AG08395 (cell line): ENCODE results near the gene PCDHA12.
A peak's percentile ranks its signal among the peaks of the same experiment; 100 is the strongest.
"Not testable (repeated sequence)": the region's sequence is repeated elsewhere in the genome, so short reads cannot be mapped to it uniquely, and the experiment has no call there.

Source experiments
- DNase-seq: peaks from one replicate; pipeline ENCODE4 v3.0.0; 2012; ENCODE audit warnings: mixed read lengths, low spot score

Gene PCDHA12, protein sequence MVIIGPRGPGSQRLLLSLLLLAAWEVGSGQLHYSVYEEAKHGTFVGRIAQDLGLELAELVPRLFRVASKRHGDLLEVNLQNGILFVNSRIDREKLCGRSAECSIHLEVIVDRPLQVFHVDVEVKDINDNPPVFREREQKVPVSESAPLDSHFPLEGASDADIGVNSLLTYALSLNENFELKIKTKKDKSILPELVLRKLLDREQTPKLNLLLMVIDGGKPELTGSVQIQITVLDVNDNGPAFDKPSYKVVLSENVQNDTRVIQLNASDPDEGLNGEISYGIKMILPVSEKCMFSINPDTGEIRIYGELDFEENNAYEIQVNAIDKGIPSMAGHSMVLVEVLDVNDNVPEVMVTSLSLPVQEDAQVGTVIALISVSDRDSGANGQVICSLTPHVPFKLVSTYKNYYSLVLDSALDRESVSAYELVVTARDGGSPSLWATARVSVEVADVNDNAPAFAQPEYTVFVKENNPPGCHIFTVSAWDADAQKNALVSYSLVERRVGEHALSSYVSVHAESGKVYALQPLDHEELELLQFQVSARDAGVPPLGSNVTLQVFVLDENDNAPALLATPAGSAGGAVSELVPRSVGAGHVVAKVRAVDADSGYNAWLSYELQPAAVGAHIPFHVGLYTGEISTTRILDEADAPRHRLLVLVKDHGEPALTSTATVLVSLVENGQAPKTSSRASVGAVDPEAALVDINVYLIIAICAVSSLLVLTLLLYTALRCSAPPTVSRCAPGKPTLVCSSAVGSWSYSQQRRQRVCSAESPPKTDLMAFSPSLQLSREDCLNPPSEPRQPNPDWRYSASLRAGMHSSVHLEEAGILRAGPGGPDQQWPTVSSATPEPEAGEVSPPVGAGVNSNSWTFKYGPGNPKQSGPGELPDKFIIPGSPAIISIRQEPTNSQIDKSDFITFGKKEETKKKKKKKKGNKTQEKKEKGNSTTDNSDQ

DNA sequence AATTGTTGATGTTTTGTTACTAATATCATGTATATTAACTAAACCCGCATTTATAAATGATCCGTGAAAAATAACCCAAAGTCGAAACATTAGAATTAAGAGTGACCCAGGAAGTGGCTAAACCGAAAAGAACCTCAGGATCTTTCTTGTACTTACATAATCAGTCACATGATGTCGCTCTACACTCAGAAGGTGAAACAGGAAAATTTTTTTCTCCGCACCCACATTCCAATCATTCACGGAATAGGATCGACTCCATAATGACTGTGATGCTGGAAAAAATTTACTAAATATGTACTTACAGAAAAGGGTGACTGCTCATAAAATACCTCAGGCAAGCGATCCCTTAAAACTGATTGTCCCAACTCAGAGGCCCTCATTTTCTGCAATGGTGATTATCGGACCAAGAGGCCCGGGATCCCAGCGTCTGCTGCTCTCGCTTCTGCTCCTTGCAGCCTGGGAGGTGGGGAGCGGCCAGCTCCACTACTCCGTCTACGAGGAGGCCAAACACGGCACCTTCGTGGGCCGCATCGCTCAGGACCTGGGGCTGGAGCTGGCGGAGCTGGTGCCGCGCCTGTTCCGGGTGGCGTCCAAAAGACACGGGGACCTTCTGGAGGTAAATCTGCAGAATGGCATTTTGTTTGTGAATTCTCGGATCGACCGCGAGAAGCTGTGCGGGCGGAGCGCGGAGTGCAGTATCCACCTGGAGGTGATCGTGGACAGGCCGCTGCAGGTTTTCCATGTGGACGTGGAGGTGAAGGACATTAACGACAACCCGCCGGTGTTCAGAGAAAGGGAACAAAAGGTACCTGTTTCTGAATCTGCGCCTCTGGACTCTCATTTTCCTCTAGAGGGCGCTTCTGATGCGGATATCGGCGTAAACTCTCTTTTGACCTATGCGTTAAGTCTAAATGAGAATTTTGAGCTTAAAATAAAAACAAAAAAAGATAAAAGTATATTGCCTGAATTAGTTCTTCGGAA is at the start of gene PCDHA12:
TSS of gene PCDHA12 (plus strand) at position 224 of the 981 bp plus-strand sequence. CDS start at position 389, 165 bp downstream.
- no peak for DNase-seq

DNA sequence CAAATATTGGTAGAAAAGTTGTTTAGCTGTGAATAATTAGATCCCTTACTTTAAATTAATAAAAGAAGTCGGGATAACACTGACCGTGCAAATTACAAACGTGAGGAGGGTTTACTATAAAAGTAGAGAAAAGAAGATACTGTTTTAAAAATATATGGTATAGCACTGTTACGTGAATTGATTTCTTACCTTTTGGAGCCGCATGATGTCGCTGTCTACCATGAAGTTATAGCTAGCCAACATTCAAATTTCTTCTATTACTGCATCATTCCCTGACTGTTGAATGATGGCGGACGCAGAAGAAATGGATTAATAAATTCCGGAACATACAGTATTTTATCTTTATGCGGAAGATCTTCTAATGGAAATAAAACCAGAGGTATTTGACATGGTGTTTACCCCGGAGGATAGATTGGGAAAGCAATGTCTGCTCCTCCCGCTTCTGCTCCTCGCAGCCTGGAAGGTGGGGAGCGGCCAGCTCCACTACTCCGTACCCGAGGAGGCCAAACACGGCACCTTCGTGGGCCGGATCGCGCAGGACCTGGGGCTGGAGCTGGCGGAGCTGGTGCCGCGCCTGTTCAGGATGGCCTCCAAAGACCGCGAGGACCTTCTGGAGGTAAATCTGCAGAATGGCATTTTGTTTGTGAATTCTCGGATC is 47.3 kb upstream of the PCDHA12 start, which contains the start of gene PCDHA6:
TSS of gene PCDHA6 (plus strand) at position 257 of the 658 bp plus-strand sequence. CDS start at position 389, 132 bp downstream.
- no peak for DNase-seq

DNA sequence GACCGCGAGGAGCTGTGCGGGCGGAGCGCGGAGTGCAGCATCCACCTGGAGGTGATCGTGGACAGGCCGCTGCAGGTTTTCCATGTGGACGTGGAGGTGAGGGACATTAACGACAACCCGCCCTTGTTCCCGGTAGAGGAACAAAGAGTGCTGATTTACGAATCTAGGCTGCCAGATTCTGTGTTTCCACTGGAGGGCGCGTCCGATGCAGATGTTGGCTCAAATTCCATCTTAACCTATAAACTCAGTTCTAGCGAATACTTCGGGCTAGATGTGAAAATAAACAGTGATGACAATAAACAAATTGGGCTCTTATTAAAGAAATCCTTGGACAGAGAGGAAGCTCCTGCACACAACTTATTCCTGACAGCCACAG is 46.8 kb upstream of the PCDHA12 start:
- DNase-seq: no peak

DNA sequence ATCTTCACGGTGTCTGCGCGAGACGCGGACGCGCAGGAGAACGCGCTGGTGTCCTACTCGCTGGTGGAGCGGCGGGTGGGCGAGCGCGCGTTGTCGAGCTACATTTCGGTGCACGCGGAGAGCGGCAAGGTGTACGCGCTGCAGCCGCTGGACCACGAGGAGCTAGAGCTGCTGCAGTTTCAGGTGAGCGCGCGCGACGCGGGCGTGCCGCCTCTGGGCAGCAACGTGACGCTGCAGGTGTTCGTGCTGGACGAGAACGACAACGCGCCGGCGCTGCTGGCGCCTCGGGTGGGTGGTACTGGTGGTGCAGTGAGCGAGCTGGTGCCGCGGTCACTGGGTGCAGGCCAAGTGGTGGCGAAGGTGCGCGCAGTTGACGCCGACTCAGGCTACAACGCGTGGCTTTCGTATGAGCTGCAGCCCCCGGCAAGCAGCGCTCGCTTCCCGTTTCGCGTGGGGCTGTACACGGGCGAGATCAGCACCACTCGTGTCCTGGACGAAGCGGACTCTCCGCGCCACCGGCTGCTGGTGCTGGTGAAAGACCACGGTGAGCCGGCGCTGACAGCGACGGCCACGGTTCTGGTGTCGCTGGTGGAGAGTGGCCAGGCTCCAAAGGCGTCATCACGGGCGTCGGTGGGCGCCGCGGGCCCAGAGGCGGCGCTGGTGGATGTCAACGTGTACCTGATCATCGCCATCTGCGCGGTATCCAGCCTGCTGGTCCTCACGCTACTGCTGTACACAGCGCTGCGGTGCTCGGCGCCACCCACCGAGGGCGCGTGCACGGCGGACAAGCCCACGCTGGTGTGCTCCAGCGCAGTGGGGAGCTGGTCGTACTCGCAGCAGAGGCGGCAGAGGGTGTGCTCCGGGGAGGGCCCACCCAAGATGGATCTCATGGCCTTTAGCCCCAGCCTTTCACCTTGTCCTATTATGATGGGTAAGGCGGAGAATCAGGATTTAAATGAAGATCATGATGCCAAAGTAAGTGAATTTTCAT is 45.3 kb upstream of the PCDHA12 start:
- DNase-seq: not testable (repeated sequence)

DNA sequence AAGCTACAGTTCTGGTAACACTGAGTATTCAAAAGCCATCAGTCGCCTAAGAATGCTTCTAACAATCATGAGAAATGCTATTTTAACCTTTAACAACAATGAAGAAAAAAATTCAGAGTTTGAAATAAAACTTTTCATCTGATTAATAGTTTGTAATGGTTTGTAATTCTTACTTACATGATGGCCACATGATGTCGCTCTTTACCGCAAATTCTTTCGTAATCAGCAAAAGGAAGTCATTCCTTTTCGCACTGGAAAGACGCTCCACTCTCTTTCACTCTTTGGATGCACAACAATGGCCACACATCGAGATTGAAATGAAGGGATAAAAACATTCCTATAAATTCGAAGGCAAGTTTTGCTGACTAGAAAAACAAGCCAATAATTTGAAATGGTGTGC is 41.1 kb upstream of the PCDHA12 start, which contains the start of gene PCDHA7:
TSS of gene PCDHA7 (plus strand) at position 277 of the 400 bp plus-strand sequence. CDS start at position 392, 115 bp downstream.
- DNase-seq: peak; percentile 16

DNA sequence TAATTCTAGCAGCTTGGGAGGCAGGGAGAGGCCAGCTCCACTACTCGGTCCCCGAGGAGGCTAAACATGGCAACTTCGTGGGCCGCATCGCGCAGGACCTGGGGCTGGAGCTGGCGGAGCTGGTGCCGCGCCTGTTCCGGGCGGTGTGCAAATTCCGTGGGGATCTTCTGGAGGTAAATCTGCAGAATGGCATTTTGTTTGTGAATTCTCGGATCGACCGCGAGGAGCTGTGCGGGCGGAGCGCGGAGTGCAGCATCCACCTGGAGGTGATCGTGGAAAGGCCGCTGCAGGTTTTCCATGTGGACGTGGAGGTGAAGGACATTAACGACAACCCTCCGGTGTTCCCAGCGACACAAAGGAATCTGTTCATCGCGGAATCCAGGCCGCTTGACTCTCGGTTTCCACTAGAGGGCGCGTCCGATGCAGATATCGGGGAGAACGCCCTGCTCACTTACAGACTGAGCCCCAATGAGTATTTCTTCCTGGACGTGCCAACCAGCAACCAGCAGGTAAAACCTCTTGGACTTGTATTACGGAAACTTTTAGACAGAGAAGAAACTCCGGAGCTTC is 40.6 kb upstream of the PCDHA12 start:
- not testable (repeated sequence) for DNase-seq

DNA sequence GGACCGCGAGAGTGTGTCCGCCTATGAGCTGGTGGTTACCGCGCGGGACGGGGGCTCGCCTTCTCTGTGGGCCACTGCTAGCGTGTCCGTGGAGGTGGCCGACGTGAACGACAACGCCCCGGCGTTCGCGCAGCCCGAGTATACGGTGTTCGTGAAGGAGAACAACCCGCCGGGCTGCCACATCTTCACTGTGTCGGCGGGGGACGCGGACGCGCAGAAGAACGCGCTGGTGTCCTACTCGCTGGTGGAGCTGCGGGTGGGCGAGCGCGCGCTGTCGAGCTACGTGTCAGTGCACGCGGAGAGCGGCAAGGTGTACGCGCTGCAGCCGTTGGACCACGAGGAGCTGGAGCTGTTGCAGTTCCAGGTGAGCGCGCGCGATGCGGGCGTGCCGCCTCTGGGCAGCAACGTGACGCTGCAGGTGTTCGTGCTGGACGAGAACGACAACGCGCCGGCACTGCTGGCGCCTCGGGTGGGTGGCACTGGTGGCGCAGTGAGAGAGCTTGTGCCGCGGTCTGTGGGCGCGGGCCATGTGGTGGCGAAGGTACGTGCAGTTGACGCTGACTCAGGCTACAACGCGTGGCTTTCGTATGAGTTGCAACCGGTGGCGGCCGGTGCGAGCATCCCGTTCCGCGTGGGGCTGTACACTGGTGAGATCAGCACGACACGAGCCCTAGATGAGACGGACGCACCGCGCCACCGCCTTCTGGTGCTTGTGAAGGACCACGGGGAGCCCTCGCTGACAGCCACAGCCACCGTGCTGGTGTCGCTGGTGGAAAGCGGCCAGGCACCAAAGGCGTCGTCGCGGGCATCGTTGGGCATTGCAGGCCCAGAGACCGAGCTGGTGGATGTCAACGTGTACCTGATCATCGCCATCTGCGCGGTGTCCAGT is 39.2 kb upstream of the PCDHA12 start:
- DNase-seq: no peak

DNA sequence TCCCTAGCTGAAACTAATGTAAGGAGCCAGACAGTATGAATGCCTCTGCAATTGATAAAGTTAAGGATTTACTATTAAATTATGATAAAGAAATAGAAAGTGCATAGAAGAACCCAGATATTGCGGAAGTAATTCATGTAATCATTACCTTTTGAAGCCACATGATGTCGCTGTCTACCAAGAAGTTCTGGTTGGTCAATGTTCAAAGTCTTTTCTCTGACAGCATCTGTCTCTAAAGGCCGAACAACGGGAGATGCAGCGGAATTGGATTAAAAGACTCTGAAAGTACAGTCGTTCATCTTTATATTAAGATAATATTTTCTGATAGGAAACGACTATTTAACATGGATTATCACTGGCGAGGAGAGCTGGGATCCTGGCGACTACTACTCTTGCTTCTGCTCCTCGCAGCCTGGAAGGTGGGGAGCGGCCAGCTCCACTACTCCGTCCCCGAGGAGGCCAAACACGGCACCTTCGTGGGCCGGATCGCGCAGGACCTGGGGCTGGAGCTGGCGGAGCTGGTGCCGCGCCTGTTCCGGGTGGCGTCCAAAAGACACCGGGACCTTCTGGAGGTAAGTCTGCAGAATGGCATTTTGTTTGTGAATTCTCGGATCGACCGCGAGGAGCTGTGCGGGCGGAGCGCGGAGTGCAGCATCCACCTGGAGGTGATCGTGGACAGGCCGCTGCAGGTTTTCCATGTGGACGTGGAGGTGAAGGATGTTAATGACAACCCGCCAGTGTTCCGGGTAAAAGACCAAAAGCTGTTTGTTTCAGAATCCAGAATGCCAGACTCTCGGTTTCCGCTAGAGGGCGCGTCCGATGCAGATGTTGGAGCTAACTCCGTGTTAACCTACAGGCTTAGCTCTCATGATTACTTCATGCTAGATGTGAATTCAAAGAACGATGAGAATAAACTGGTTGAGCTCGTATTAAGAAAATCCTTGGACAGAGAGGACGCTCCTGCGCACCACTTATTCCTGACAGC is 33.8 kb upstream of the PCDHA12 start, which contains the start of gene PCDHA8:
TSS of gene PCDHA8 (plus strand) at position 210 of the 985 bp plus-strand sequence. CDS start at position 345, 135 bp downstream.
- DNase-seq: no peak

DNA sequence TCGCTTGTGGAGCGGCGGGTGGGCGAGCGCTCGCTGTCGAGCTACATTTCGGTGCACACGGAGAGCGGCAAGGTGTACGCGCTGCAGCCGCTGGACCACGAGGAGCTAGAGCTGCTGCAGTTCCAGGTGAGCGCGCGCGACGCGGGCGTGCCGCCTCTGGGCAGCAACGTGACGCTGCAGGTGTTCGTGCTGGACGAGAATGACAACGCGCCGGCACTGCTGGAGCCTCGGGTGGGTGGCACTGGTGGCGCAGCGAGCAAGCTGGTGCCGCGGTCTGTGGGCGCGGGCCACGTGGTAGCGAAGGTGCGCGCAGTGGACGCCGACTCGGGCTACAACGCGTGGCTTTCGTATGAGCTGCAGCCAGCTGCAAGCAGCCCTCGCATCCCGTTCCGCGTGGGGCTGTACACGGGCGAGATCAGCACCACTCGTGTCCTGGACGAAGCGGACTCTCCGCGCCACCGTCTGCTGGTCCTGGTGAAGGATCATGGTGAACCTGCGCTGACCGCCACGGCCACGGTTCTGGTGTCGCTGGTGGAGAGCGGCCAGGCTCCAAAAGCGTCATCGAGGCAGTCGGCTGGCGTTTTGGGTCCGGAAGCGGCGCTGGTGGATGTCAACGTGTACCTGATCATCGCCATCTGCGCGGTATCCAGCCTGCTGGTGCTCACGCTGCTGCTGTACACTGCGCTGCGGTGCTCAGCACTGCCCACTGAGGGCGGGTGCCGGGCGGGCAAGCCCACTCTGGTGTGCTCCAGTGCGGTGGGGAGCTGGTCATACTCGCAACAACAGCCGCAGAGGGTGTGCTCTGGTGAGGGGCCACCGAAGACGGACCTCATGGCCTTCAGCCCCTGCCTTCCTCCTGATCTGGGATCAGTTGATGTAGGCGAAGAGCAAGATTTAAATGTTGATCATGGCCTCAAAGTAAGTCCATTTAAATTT is 32.0 kb upstream of the PCDHA12 start:
- DNase-seq: no peak

DNA sequence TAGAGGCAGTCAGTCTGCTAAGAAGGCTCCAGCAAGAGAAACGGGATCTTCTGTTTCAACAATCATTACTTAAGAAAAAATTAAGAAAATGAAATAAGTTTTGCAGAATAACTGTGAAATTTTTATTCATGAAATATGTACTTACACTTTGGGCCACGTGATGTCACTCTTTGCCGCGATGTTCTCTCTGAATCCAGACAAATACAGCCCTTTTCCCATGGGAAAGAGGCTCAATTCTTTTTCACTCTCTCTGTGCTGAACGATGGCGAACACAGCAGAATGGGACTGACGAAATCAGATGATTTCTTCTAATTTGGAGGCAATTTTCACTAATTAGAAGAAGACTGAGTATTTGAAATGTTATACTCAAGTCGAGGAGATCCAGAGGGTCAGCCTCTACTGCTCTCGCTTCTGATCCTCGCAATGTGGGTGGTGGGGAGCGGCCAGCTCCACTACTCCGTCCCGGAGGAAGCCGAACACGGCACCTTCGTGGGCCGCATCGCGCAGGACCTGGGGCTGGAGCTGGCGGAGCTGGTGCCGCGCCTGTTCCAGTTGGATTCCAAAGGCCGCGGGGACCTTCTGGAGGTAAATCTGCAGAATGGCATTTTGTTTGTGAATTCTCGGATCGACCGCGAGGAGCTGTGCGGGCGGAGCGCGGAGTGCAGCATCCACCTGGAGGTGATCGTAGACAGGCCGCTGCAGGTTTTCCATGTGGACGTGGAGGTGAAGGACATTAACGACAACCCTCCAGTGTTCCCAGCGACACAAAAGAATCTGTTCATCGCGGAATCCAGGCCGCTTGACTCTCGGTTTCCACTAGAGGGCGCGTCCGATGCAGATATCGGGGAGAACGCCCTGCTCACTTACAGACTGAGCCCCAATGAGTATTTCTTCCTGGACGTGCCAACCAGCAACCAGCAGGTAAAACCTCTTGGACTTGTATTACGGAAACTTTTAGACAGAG is 26.7 kb upstream of the PCDHA12 start, which contains the start of gene PCDHA9:
TSS of gene PCDHA9 (plus strand) at position 244 of the 964 bp plus-strand sequence. CDS start at position 358, 114 bp downstream.
- DNase-seq: not testable (repeated sequence)

DNA sequence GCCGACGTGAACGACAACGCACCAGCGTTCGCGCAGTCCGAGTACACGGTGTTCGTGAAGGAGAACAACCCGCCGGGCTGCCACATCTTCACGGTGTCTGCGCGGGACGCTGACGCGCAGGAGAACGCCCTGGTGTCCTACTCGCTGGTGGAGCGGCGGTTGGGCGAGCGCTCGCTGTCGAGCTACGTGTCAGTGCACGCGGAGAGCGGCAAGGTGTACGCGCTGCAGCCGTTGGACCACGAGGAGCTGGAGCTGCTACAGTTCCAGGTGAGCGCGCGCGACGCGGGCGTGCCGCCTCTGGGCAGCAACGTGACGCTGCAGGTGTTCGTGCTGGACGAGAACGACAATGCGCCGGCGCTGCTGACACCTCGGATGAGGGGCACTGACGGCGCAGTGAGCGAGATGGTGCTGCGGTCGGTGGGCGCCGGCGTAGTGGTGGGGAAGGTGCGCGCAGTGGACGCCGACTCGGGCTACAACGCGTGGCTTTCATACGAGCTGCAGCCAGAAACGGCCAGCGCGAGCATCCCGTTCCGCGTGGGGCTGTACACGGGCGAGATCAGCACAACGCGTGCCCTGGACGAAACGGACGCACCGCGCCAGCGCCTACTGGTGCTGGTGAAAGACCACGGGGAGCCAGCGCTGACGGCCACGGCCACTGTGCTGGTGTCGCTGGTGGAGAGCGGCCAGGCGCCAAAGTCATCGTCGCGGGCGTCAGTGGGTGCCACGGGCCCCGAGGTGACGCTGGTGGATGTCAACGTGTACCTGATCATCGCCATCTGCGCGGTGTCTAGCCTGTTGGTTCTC is 25.1 kb upstream of the PCDHA12 start:
- not testable (repeated sequence) for DNase-seq

DNA sequence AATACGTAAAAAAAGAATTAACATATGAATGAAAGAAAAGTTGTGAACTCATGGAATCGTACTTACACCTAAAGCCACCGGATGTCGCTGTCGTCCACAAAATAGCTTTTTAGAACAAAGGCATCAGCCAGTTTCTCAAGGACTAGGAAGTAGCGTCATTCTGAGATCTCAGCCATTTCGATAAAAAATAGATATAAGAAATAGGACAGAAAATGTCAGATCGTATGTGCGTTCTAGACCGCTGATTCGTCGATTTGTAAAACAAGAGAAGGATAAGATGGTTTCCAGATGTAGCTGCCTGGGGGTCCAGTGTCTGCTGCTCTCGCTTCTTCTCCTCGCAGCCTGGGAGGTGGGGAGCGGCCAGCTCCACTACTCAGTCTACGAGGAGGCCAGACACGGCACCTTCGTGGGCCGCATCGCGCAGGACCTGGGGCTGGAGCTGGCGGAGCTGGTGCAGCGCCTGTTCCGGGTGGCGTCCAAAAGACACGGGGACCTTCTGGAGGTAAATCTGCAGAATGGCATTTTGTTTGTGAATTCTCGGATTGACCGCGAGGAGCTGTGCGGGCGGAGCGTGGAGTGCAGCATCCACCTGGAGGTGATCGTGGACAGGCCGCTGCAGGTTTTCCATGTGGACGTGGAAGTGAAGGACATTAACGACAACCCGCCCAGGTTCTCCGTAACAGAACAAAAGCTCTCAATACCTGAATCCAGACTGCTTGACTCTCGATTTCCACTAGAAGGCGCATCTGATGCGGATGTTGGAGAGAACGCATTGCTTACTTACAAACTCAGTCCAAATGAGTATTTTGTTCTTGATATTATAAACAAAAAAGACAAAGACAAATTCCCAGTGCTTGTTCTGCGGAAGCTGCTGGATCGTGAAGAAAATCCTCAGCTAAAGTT is 19.1 kb upstream of the PCDHA12 start, which contains the start of gene PCDHA10:
TSS of gene PCDHA10 (plus strand) at position 126 of the 903 bp plus-strand sequence. CDS start at position 278, 152 bp downstream.
- no peak for DNase-seq
